ENCODE measurements around the gene ZNF277.

- TF ChIP-seq, protein P1, sequence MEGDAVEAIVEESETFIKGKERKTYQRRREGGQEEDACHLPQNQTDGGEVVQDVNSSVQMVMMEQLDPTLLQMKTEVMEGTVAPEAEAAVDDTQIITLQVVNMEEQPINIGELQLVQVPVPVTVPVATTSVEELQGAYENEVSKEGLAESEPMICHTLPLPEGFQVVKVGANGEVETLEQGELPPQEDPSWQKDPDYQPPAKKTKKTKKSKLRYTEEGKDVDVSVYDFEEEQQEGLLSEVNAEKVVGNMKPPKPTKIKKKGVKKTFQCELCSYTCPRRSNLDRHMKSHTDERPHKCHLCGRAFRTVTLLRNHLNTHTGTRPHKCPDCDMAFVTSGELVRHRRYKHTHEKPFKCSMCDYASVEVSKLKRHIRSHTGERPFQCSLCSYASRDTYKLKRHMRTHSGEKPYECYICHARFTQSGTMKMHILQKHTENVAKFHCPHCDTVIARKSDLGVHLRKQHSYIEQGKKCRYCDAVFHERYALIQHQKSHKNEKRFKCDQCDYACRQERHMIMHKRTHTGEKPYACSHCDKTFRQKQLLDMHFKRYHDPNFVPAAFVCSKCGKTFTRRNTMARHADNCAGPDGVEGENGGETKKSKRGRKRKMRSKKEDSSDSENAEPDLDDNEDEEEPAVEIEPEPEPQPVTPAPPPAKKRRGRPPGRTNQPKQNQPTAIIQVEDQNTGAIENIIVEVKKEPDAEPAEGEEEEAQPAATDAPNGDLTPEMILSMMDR (IDR thresholded peaks at IDR 0.05; ENCODE audit: insufficient read depth, low read length, poor library complexity, severe bottlenecking), result no peak
- TF ChIP-seq EZH2phosphoT487 (conservative IDR thresholded peaks at IDR 0.05; ENCODE audit: low read length), result no peak
Measured at GRCh38 chr7:112370436-112370835, 163.9 kb downstream of the ZNF277 start.
